AG10803 (cell line): Measurements from ENCODE around the gene ATP2B1.
A peak's percentile ranks its signal among the peaks of the same experiment; 100 is the strongest.

ENCODE experiments used
- DNase-seq: peaks from one replicate; pipeline ENCODE4 v3.0.0; 2010; ENCODE audit warnings: low read depth
- H3K4me3 ChIP-seq: 2 replicates; pipeline ENCODE4 v1.5.1; 2011; ENCODE audit warnings: mild to moderate bottlenecking, low read length, control low read depth
- TF ChIP-seq, protein P1 (sequence below): conservative IDR thresholded peaks from 2 replicates; pipeline ENCODE4 v1.5.1; 2011; ENCODE audit warnings: mild to moderate bottlenecking, low read length, control low read depth, inconsistent platforms

The ATP2B1 gene

DNA sequence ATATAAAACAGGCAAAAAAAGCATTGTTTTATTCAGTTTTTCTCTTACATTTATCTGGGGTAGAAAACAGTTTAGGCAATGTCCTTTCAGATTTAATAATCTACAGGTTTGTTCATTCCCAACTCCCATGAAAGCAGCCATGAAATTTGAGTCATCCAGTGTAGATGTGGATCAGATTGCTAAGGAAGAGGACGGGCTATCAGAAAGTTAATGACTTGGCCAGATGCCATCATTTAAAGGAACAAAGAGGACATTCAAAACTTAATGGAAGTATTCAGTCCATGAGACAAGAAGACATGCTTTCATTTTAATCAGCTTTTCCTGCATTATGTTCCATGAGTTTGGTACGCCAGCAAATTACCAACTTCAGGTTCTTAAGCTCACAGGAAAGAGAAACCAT, 151.7 kb downstream of the ATP2B1 start:
- DNase-seq = no peak
- TF ChIP-seq, protein P1, sequence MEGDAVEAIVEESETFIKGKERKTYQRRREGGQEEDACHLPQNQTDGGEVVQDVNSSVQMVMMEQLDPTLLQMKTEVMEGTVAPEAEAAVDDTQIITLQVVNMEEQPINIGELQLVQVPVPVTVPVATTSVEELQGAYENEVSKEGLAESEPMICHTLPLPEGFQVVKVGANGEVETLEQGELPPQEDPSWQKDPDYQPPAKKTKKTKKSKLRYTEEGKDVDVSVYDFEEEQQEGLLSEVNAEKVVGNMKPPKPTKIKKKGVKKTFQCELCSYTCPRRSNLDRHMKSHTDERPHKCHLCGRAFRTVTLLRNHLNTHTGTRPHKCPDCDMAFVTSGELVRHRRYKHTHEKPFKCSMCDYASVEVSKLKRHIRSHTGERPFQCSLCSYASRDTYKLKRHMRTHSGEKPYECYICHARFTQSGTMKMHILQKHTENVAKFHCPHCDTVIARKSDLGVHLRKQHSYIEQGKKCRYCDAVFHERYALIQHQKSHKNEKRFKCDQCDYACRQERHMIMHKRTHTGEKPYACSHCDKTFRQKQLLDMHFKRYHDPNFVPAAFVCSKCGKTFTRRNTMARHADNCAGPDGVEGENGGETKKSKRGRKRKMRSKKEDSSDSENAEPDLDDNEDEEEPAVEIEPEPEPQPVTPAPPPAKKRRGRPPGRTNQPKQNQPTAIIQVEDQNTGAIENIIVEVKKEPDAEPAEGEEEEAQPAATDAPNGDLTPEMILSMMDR = no peak
- no peak overlapping the region for H3K4me3 ChIP-seq

DNA sequence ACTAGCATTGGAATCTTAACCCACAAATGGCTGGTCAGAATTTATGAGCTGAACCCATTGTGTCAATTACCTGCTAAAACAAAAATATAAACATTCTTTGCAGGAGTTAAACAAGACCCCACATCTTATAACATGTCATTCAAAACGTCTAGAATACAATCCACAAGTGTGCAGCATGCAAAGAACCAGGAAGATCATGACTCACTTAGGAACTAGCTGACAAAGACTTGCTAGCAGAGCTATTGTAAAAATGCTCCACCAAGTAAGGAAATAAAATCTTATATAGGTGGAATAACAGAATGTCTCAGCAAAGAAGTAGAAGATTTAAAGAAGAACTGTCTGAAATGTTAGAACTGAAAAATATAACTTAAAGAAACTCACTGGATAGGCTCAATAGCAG, 156.3 kb downstream of the ATP2B1 start:
- H3K4me3 ChIP-seq = no peak overlapping the region
- TF ChIP-seq, protein P1 = no peak
- no peak for DNase-seq

DNA sequence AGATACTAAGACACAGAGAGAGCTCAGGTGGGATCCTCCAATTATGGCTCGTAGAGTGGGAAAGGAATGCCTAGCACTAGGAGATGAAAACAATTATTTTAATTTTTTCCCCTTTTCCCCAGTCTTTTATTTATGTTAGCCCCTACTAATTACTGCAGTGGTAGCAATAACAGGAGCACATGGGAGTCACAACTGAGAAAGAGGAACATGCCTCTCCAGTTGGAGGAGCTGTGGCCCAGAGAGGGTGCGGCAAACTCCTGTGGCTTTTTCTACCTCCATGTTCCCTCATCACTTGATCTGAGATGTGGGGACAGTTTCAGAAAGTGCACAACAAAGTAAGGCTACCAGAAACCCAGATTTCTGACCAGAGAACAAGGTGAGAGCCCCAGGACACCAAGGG, 156.9 kb downstream of the ATP2B1 start:
- TF ChIP-seq, protein P1 = no peak

DNA sequence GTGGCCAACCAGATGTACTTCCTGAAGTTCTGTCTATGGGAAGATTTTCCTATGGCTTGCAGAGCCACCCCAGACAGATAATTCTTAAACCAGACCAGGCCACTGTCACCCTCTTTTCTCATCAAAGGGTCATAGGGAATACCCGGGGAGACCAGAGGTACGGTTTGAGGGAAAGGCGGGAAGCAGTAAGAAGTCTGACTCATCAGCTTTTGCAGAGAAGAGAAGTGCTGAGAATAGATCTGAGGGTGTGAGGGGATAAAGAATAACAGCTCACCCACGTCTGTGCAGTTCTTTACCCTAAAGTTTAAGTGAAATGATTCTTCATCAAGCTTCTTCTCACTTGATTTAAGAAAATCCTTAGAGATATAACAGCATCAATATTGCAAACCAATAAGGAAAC, 161.5 kb downstream of the ATP2B1 start:
- no peak for DNase-seq
- TF ChIP-seq, protein P1 = no peak
- no peak overlapping the region for H3K4me3 ChIP-seq

More for the DNA sequence above, 156.9 kb downstream of the ATP2B1 start:
- no peak for DNase-seq
- H3K4me3 ChIP-seq = no peak overlapping the region

DNA sequence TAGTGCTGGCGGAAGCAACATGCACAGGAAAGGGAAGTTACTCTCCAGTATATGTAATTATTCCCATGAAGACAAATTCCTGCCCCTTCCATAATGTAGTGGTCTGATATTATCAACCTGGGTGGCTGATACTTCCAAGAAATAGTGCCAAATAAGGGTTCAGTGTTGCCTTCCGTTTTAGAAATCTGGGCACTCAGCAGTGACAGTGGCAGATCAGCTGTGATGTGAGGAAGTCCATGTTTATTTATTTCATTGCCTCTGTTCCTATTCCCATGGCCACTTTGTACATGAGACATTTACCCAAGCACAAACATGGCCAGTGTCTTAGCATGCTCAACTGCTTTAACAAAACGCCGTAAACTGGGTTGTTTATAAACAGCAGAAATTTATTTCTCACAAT, 162.5 kb downstream of the ATP2B1 start:
- no peak overlapping the region for H3K4me3 ChIP-seq
- DNase-seq = no peak
- TF ChIP-seq, protein P1 = no peak

DNA sequence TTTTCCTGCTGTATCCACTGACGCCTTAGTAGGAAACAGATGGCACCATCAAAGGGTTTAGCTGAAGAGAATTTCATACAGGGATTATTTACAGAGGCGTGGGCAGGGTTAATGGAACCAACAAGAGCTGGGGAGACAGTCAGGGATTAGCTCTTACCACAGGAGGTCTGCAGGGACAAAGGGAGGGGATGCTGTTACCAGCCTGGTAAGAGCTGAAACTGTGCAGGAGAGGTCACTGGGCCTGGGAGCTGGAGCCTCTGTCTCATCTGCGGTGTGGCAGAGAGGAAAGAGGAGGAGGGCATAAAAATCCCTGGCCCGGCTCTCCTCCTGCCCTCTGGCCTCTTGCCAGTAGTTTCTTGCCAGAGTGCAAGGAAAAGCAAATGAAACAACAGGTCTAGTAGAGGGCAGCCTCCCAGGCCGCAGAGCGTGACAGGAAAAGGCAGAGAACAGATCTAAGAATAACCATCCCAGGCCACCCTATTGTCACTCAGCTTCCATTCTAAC, 163.9 kb downstream of the ATP2B1 start:
- DNase-seq = peak; percentile 33
- TF ChIP-seq, protein P1 = no peak
- H3K4me3 ChIP-seq = no peak overlapping the region

DNA sequence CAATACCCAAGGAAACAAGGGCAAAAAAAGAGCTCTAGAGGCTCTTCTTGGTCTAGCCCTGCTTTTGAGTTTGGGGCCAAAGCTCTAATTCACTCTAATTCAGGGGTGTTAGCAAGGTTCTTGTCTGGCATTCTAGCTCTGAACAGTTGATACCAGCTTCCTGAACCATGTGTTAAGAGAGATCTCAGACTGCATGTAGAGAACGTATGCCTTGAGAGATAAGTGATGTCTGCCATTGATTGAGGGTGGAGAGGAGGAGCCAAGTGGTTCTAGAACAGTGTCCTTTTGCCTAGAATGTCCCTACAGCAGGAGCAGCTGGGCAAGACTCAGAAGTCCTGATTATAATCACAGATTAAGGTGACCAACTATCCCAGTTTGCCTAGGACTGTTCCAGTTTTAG, 164.6 kb downstream of the ATP2B1 start:
- DNase-seq = no peak
- TF ChIP-seq, protein P1 = no peak
- H3K4me3 ChIP-seq = no peak overlapping the region
